Astrocyte of the spinal cord (primary cell): ENCODE data around the gene LANCL2.
"Not testable (repeated sequence)": the region's sequence is repeated elsewhere in the genome, so short reads cannot be mapped to it uniquely, and the experiment has no call there.

ENCODE experiments used
- DNase-seq: peaks from one replicate; pipeline ENCODE4 v3.0.0; 2011; ENCODE audit warnings: low read depth, low spot score
- H3K4me3 ChIP-seq: 2 replicates; pipeline ENCODE4 v1.5.1; 2011; ENCODE audit warnings: low read depth, mild to moderate bottlenecking, low read length, moderate library complexity
- CTCF ChIP-seq: IDR thresholded peaks from 2 replicates; pipeline ENCODE4 v1.5.1; 2012; ENCODE audit warnings: low read depth, mild to moderate bottlenecking, low read length, inconsistent platforms
- in situ Hi-C: cut with HindIII; loops from 2 replicates; pipeline ENCODE4 v1.10.0; 2017; ENCODE audit warnings: low sequenced_read_pairs

LANCL2 gene

GRCh38 chr7:55415173-55415778 is 50.1 kb downstream of the LANCL2 start:
- TF ChIP-seq CTCF = peak; percentile 68
- DNase-seq = peak; percentile 76
- no peak overlapping the region for H3K4me3 ChIP-seq
- in situ Hi-C loops = no loop called here

- DNase-seq, in situ Hi-C loops, H3K4me3 ChIP-seq: not testable (repeated sequence)
These were observed 52.3 kb downstream of the LANCL2 start for GRCh38 chr7:55417456-55417855.

- in situ Hi-C loops = no loop called here
- no peak overlapping the region for H3K4me3 ChIP-seq
- no peak for TF ChIP-seq CTCF
- no peak for DNase-seq
These were observed 55.4 kb downstream of the LANCL2 start for GRCh38 chr7:55420530-55420929.

- in situ Hi-C loops = no loop called here
- H3K4me3 ChIP-seq = no peak overlapping the region
- TF ChIP-seq CTCF = peak; percentile 57
- peak; percentile 33 for DNase-seq
These were observed 58.2 kb downstream of the LANCL2 start for GRCh38 chr7:55423277-55423711.

GRCh38 chr7:55423891-55424290 is 58.8 kb downstream of the LANCL2 start:
- no peak for DNase-seq
- in situ Hi-C loops = no loop called here
- no peak for TF ChIP-seq CTCF
- no peak overlapping the region for H3K4me3 ChIP-seq

DNA sequence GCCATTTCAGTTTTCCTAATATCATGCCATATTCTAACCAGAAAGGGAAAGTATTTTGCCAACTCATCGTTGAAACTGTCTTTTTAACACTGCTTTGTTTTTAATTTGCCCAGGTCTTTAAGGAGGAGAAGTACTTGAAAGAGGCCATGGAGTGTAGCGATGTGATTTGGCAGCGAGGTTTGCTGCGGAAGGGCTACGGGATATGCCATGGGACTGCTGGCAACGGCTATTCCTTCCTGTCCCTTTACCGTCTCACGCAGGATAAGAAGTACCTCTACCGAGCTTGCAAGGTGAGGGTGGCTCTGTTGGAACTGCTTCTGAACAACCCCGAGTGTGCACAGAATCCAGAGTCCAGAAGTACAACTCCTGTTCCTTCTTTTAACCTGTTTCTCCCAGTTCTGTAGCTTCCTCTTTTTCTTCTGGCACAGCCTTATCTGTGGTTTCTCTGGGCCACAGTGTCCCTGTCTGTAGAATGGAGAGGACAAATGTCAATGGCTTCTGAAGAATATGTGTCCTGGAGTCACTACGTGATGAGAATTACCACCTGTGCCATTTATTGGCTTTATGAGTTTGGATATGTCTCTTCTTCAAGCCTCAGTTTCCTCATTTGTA is 60.1 kb downstream of the LANCL2 start:
- in situ Hi-C loops = no loop called here
- H3K4me3 ChIP-seq = no peak overlapping the region
- no peak for TF ChIP-seq CTCF
- no peak for DNase-seq

- no peak for DNase-seq
- no peak overlapping the region for H3K4me3 ChIP-seq
- TF ChIP-seq CTCF = no peak
- in situ Hi-C loops = no loop called here
These were observed 61.5 kb downstream of the LANCL2 start for GRCh38 chr7:55426676-55427075.
